LNCaP clone FGC (cell line): ENCODE data around the gene GNB5.
"Not testable (repeated sequence)": the region's sequence is repeated elsewhere in the genome, so short reads cannot be mapped to it uniquely, and the experiment has no call there.

ENCODE experiments used
- DNase-seq: peaks from one replicate; pipeline ENCODE4 v3.0.0-alpha.2; 2011; ENCODE audit warnings: low read depth
- H3K4me3 ChIP-seq: 2 replicates; pipeline ENCODE4 v1.5.1; 2011; ENCODE audit warnings: mild to moderate bottlenecking, low read depth, low read length, control low read depth
- TF ChIP-seq, protein P1 (sequence below): IDR thresholded peaks from 2 replicates; pipeline ENCODE4 v1.5.1; 2012; ENCODE audit warnings: mild to moderate bottlenecking; ENCODE audit not compliant: control insufficient read depth, insufficient read depth; ENCODE audit errors: extremely low read depth

The GNB5 gene

DNA sequence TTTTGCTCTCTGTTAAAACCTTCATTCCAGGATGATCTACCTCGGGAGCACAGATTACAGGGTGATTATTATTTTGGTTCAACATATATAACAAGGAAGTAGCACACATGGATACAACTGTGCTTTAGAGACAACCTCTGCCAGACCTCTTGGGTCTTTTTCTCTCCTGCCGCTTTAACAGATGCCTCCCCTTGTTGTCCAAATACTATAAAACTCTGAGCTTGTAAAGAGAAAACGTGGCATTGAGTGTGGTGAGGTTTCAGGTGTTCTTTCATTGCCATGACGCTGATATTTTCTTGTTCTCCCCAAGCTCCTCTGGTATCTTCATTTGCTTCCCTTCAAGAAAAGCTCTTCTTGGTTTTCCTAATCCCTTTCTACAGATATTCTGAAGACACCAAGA lies 107.6 kb downstream of the GNB5 start:
- TF ChIP-seq, protein P1, sequence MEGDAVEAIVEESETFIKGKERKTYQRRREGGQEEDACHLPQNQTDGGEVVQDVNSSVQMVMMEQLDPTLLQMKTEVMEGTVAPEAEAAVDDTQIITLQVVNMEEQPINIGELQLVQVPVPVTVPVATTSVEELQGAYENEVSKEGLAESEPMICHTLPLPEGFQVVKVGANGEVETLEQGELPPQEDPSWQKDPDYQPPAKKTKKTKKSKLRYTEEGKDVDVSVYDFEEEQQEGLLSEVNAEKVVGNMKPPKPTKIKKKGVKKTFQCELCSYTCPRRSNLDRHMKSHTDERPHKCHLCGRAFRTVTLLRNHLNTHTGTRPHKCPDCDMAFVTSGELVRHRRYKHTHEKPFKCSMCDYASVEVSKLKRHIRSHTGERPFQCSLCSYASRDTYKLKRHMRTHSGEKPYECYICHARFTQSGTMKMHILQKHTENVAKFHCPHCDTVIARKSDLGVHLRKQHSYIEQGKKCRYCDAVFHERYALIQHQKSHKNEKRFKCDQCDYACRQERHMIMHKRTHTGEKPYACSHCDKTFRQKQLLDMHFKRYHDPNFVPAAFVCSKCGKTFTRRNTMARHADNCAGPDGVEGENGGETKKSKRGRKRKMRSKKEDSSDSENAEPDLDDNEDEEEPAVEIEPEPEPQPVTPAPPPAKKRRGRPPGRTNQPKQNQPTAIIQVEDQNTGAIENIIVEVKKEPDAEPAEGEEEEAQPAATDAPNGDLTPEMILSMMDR: no peak
- no peak overlapping the region for H3K4me3 ChIP-seq
- no peak for DNase-seq

DNA sequence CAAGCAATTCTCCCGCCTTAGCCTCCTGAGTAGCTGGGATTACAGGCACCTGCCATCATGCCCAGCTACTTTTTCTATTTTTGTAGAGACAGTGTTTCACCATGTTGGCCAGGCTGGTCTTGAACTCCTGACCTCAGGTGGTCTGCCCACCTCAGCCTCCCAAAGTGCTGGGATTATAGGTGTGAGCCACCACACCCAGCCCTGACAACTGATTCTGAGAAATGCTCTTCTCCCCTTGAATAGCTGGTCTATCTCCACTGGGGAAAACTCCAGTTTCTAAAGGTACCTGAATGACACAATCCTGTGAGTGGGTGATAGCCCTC lies 108.2 kb downstream of the GNB5 start:
- not testable (repeated sequence) for DNase-seq, H3K4me3 ChIP-seq

DNA sequence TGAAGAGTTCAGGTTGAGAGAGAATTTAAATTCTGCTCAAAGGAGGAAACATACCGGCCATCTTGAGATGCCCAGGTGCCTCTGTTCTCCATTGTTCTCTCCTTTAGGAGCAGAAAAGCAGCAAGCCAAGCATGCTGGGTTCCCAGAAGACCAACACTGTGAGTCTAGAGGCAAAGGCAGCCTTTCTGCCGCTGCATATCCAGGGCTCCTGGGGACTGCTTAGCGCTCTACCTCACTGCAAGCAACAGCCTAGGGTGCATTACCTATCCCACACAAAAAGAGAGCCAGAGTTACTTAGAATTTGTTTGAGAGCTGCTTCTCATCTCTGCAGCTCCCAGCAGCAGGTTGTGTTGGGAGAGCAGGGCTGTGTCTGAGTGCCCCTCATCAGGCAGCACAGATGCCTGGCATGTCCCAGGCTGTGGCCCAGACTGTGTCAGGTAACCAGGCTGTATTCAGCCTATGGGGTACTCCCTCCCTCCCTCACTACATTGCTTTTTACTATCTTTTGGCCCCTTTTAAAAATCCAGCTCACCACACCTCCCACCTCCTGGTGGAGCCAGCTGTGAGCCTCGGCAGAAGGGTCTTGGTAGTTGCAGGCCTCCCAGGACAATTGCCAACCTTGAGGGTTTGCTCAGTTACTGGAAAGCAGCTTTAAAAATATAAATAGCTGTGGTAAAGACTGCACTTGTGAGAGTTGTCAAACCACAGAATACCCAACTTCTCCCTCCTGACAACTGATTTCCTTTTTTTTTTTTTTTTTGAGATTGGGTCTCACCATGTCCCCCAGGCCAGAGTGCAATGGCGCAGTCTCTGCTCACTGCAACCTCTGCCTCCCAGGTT lies 108.8 kb downstream of the GNB5 start:
- DNase-seq: no peak
- TF ChIP-seq, protein P1: no peak

DNA sequence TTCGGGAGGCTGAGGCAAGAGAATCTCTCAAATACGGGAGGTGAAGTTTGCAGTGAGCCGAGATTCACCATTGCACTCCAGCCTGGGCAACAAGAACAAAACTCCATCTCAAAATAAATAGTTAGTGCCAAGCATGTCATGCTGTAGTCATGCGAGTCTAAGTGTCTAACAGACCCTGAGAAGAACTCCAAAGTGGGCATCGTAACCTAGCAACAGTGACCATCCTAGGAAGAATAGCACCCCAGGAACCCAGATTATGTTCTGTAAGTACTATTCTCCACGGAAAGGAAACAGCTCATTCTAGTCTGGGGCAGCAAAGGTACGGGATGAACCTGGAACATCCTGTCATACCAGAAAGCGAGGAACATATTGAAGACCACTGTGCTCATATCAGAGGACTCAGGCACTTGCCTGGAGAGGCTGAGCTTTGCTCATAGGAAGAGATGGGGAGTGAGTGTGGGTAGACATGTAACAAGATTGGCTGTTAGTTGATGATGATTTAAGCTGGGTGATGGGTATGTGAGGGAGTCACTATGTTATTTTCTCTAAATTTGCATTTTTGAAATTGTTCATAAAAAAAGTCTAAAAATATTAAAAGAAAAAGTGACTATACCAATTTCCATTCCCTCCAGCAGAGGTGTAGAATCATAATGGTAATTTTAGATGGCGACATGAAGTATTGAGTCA lies 110.3 kb downstream of the GNB5 start:
- H3K4me3 ChIP-seq: no peak overlapping the region
- TF ChIP-seq, protein P1: no peak
- DNase-seq: no peak

More for the DNA sequence above, 108.8 kb downstream of the GNB5 start:
- H3K4me3 ChIP-seq: no peak overlapping the region

DNA sequence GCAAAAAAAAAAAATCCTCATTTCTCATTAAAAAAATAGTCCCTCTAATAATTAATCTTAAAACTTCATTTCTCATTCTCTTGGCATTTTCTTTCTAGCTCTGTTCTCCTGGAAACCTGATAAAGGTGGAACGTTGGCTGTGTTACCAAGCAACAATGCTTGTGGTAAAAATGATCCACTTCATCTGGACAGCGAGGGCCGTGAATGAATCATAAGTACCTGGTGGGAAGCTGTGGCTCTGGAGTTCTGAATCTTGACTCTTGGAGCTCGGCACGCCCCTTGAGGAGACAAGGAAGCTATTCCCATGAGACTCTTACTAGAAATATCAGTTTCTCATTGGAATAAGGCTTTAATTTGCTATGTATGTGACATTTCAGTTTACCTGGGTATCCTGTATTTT lies 111.2 kb downstream of the GNB5 start:
- no peak overlapping the region for H3K4me3 ChIP-seq
- TF ChIP-seq, protein P1: no peak
- no peak for DNase-seq

DNA sequence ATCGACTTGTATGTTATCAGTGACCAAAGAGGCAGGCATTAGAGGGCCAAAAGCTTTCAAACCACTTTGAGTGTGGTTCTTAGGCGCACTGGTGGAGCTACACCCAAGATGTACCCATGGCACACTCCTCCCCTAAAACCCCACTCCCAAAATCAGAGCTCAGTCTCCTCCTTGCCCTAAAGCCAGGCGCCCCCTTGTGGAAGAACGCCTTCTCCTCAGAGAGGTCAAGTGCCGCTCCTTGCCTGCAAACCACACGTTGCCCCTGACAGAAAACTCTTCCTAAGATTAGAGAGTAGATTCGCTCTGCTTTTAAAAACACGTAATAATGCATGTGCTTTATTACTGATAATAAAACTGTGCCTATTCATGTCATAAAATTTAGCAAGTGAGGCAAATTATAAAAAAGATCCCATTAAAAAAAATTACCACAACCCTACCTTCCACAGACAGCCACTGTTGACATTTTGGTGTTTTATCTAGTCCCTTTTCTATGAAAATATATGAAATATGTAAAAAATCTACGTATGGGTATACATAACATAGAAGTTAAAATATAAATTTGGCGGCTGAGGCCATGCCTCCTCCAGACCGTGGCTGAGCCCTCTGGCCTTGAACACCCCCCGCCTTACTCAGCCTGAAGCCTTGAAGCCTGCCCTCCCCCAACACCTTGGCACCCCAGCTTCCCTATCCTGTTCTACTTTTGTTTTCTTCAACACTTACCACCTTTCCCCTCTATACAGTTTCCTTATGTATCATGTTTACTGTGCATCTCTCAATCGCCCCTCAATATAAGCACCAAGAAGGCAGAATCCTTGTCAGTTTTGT lies 112.1 kb downstream of the GNB5 start:
- no peak overlapping the region for H3K4me3 ChIP-seq
- TF ChIP-seq, protein P1: peak; percentile 92
- DNase-seq: no peak
